GM23338 (cell line): Measurements from ENCODE around the gene BHLHE23.

Experiments
- CTCF ChIP-seq, 2 experiments: fragments of 200-600 bp in 1 of 2; sonication (generic) in 1 of 2; conservative IDR thresholded peaks; 2 replicates each; pipeline versions ENCODE4 v1.5.1 to v1.6.1; 2016 to 2017; ENCODE audit warnings: antibody characterized with exemption in 2 of 2, low read depth in 2 of 2, mild to moderate bottlenecking in 2 of 2, moderate library complexity in 1 of 2
- ETS1 ChIP-seq: IDR thresholded peaks from 2 replicates; pipeline ENCODE4 v1.6.1; 2016; ENCODE audit warnings: antibody characterized with exemption
- EZH2 ChIP-seq: fragments of 200-600 bp; sonication (generic); IDR thresholded peaks from one replicate; pipeline ENCODE4 v1.8.0; 2017; ENCODE audit warnings: antibody characterized with exemption, mild to moderate bottlenecking, low read depth; ENCODE audit not compliant: unreplicated experiment
- JUNB ChIP-seq: IDR thresholded peaks from one replicate; pipeline ENCODE4 v1.6.1; 2016; ENCODE audit warnings: antibody characterized with exemption; ENCODE audit not compliant: unreplicated experiment
- POLR2AphosphoS5 ChIP-seq: IDR thresholded peaks from 2 replicates; pipeline ENCODE4 v1.6.1; 2016; ENCODE audit warnings: antibody characterized with exemption, low read depth
- REST ChIP-seq: IDR thresholded peaks from one replicate; pipeline ENCODE4 v1.6.1; 2018; ENCODE audit warnings: antibody characterized with exemption; ENCODE audit not compliant: unreplicated experiment
- ZNF331 ChIP-seq: fragments of 250-450 bp; sonication (Bioruptor Pico); IDR thresholded peaks from 2 replicates; pipeline ENCODE4 v1.5.0; 2020; ENCODE audit warnings: low read depth, mild to moderate bottlenecking, moderate library complexity

- TF ChIP-seq CTCF (conservative IDR thresholded peaks at IDR 0.05; ENCODE audit: low read depth in 2 of 2) (no peak), POLR2AphosphoS5 (no peak), REST (no peak), EZH2 (no peak), ZNF331 (CRISPR knock-in tag) (no peak), ETS1 (no peak), JUNB (no peak)
Observed at GRCh38 chr20:62968378-62969178, 38.2 kb downstream of the BHLHE23 start.
